Smooth muscle cell (in vitro differentiated cells): Measurements from ENCODE around the gene ITM2B. TPM values are rescaled to one million over a fixed set of nuclear protein-coding genes. Genes with fewer than 3 reads are reported as not detected.
"Not testable (repeated sequence)": the region's sequence is repeated elsewhere in the genome, so short reads cannot be mapped to it uniquely, and the experiment has no call there.

Experiments
- DNase-seq: peaks from one replicate; lab custom pipeline; 2025; ENCODE audit not compliant: unreplicated experiment; lab: John Stamatoyannopoulos, UW
- H2AFZ ChIP-seq: fragments of 200-600 bp; sonication (generic); 2 replicates; pipeline ENCODE4 v1.6.0; 2016; ENCODE audit warnings: antibody characterized with exemption, low read depth, mild to moderate bottlenecking
- H3F3A ChIP-seq: fragments of 200-600 bp; sonication (generic); 2 replicates; pipeline ENCODE4 v1.6.0; 2017; ENCODE audit warnings: antibody characterized with exemption, low read depth
- H3K27ac ChIP-seq: fragments of 200-600 bp; sonication (generic); 2 replicates; pipeline ENCODE4 v1.5.1; 2016; ENCODE audit warnings: low read depth, mild to moderate bottlenecking
- H3K27me3 ChIP-seq: fragments of 200-600 bp; sonication (generic); 2 replicates; pipeline ENCODE4 v1.6.1; 2016; ENCODE audit warnings: low read depth, mild to moderate bottlenecking
- H3K36me3 ChIP-seq: fragments of 200-600 bp; sonication (generic); 2 replicates; pipeline ENCODE4 v1.5.1; 2016; ENCODE audit warnings: low read depth
- H3K4me1 ChIP-seq: fragments of 200-600 bp; sonication (generic); 2 replicates; pipeline ENCODE4 v1.5.1; 2016; ENCODE audit warnings: low read depth
- H3K4me2 ChIP-seq: fragments of 200-600 bp; sonication (generic); 2 replicates; pipeline ENCODE4 v1.6.0; 2016; ENCODE audit warnings: mild to moderate bottlenecking
- H3K4me3 ChIP-seq: fragments of 200-600 bp; sonication (generic); 2 replicates; pipeline ENCODE4 v1.5.1; 2016; ENCODE audit warnings: mild to moderate bottlenecking
- H3K79me2 ChIP-seq: fragments of 200-600 bp; sonication (generic); 2 replicates; pipeline ENCODE4 v1.6.0; 2016; ENCODE audit warnings: low read depth, mild to moderate bottlenecking
- H3K9ac ChIP-seq: fragments of 200-600 bp; sonication (generic); 2 replicates; pipeline ENCODE4 v1.6.0; 2016; ENCODE audit warnings: low read depth
- H3K9me3 ChIP-seq: fragments of 200-600 bp; sonication (generic); replicated peaks from 2 replicates; pipeline ENCODE4 v1.5.1; 2016; ENCODE audit warnings: low read depth
- H4K20me1 ChIP-seq: fragments of 200-600 bp; sonication (generic); 2 replicates; pipeline ENCODE4 v1.6.0; 2016; ENCODE audit warnings: low read depth
- WGBS: methylation state at CpG from one replicate; pipeline ENCODE4 v1.1.7; 2016; ENCODE audit warnings: low lambda C conversion rate; 5-methylcytosine and 5-hydroxymethylcytosine counted together
- polyA plus RNA-seq: library from polyadenylated mRNA; unstranded; fragments of >200 nt; fragmentation: Nextera tagmentation; extraction: Ambion mirVana; gene quantifications from 2 replicates; pipeline ENCODE4 v1.2.1, GENCODE V29; 2016
- total RNA-seq: library from RNA; depleted of rRNA; stranded (reverse); fragments of >200 nt; gene quantifications from 2 replicates; pipeline ENCODE4 v1.2.3, GENCODE V29; 2014
- TF ChIP-seq, protein P1 (sequence below): fragments of 200-600 bp; sonication (generic); IDR thresholded peaks from 2 replicates; pipeline ENCODE4 v1.5.1; 2017; ENCODE audit warnings: borderline replicate concordance, mild to moderate bottlenecking, antibody characterized with exemption; ENCODE audit not compliant: insufficient read depth, poor library complexity, severe bottlenecking

The ITM2B gene
- total and polyA plus RNA-seq, 2 experiments from 2014 or later: 397 to 557 TPM

DNA sequence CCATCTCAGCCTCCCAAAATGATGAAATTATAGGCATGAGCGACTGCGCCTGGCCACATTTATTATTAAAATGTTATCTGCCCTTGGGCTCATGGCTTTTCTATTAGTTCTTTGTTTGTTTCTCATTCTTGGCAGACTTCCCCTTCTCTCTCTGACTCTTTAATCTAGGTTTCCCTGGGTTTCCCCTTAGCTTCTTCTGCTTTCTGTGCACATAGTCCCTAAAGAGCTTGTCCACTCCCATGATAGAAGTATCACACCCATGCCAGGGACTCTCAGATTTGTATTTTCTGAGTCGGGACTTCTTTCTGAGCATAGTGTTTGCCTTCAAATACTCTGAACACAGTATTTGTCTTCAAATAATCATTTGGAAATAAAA is 38.6 kb upstream of the ITM2B start:
- no peak overlapping the region for H3K4me2 ChIP-seq
- no peaks in the 10 kb centered on the region for H3K9me3 ChIP-seq
- H3K79me2 ChIP-seq: no peaks in the 10 kb centered on the region
- no peaks in the 10 kb centered on the region for H3K27me3 ChIP-seq
- 97% methylated on average over 3 of the region's 3 CpGs for WGBS
- H3K27ac ChIP-seq: no peak overlapping the region
- H3K36me3 ChIP-seq: no peaks in the 10 kb centered on the region
- H3F3A ChIP-seq: no peaks in the 10 kb centered on the region
- DNase-seq: no peak
- H2AFZ ChIP-seq: no peak overlapping the region
- H4K20me1 ChIP-seq: no peaks in the 10 kb centered on the region
- H3K4me1 ChIP-seq: no peaks in the 10 kb centered on the region
- no peak overlapping the region for H3K9ac ChIP-seq
- no peak overlapping the region for H3K4me3 ChIP-seq
- TF ChIP-seq, protein P1, sequence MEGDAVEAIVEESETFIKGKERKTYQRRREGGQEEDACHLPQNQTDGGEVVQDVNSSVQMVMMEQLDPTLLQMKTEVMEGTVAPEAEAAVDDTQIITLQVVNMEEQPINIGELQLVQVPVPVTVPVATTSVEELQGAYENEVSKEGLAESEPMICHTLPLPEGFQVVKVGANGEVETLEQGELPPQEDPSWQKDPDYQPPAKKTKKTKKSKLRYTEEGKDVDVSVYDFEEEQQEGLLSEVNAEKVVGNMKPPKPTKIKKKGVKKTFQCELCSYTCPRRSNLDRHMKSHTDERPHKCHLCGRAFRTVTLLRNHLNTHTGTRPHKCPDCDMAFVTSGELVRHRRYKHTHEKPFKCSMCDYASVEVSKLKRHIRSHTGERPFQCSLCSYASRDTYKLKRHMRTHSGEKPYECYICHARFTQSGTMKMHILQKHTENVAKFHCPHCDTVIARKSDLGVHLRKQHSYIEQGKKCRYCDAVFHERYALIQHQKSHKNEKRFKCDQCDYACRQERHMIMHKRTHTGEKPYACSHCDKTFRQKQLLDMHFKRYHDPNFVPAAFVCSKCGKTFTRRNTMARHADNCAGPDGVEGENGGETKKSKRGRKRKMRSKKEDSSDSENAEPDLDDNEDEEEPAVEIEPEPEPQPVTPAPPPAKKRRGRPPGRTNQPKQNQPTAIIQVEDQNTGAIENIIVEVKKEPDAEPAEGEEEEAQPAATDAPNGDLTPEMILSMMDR: no peak

DNA sequence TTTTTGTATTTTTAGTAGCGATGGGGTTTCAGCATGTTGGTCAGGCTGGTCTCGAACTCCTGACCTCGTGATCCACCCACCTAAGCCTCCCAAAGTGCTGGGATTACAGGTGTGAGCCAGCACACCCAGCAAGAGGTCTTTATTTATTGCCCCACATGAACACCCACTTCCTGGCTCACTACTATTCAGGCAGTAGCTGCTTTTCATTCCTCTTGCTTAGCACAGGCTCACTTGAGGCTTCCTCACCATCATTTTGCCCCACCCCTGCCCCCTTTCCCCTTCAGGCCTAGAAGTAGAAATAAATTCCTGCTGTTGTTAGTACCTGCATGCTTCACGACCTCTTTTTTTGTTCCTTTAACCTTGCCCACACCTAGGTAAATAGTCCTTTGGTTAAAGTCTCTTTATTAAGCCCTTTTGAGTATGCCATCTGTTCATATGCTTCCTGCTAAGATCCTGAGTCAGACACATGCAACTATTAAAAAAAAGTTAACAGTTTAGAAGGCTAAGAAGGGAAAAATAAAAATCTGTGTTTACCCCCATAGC is 33.5 kb upstream of the ITM2B start:
- no peaks in the 10 kb centered on the region for H3F3A ChIP-seq
- no peaks in the 10 kb centered on the region for H3K36me3 ChIP-seq
- no peak overlapping the region for H3K9ac ChIP-seq
- no peak overlapping the region for H3K4me2 ChIP-seq
- TF ChIP-seq, protein P1: no peak
- no peak overlapping the region for H3K27ac ChIP-seq
- H3K4me3 ChIP-seq: no peak overlapping the region
- no peak for DNase-seq
- no peaks in the 10 kb centered on the region for H3K79me2 ChIP-seq
- H2AFZ ChIP-seq: no peak overlapping the region
- no peaks in the 10 kb centered on the region for H4K20me1 ChIP-seq
- H3K27me3 ChIP-seq: no peaks in the 10 kb centered on the region
- no peaks in the 10 kb centered on the region for H3K9me3 ChIP-seq
- WGBS: 81% methylated on average over 4 of the region's 4 CpGs
- H3K4me1 ChIP-seq: no peaks in the 10 kb centered on the region

DNA sequence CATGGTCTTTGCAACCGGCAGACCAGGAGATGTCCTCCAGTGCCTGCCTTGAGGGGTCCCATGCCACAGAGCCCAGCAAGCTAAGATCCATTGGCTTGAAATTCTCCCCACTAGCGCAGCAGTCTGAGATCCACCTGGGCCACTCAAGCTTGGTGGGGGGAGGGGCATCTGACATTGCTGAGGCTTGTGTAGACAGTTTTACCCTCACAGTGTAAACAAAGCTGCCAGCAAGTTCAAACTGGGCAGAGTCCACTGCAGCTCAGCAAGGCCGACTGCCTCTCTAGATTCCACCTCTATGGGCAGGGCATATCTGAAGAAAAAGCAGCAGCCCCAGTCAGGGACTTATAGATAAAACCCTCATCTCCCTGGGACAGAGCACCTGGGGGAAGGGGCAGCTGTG is 32.0 kb upstream of the ITM2B start:
- Histone ChIP-seq H3K27ac (no peak overlapping the region), H3K36me3 (no peaks in the 10 kb centered on the region), H3K9ac (no peak overlapping the region), H3K4me1 (no peaks in the 10 kb centered on the region), H4K20me1 (no peaks in the 10 kb centered on the region), H3K9me3 (no peaks in the 10 kb centered on the region), H2AFZ (no peak overlapping the region), H3K27me3 (no peaks in the 10 kb centered on the region), H3K4me2 (no peak overlapping the region), H3K4me3 (no peak overlapping the region), H3F3A (no peaks in the 10 kb centered on the region), H3K79me2 (no peaks in the 10 kb centered on the region)
- no peak for DNase-seq
- 95% methylated on average over 3 of the region's 3 CpGs for whole genome bisulfite sequencing
- TF ChIP-seq, protein P1: no peak

DNA sequence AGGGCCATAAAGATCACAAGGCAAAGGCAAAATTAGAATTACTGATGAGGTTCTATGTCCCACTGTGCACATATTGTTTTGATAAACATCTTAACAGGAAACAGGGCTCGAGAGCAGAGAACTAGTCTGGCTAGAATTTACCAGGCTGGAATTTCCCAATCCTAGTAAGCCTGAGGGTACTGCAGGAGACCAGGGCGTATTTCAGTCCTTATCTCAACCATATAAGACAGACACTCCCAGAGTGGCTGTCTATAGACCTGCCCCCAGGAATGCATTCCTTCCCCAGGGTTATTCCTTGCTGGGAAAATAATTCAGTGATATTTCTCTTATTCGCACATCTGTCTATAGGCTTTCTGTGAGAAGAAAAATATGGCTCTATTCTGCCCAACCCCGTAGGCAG is 25.8 kb upstream of the ITM2B start:
- not testable (repeated sequence) for H3K36me3 ChIP-seq, DNase-seq

More for the DNA sequence above, 25.8 kb upstream of the ITM2B start:
- WGBS: 85% methylated on average over 4 of the region's 4 CpGs
- H3K27ac ChIP-seq, H3F3A ChIP-seq, H3K79me2 ChIP-seq, H3K9ac ChIP-seq, H4K20me1 ChIP-seq, H3K4me1 ChIP-seq, H3K9me3 ChIP-seq, H3K4me2 ChIP-seq, H2AFZ ChIP-seq, H3K4me3 ChIP-seq, H3K27me3 ChIP-seq: not testable (repeated sequence)
